ENCODE results near the gene HMMR.

DNA sequence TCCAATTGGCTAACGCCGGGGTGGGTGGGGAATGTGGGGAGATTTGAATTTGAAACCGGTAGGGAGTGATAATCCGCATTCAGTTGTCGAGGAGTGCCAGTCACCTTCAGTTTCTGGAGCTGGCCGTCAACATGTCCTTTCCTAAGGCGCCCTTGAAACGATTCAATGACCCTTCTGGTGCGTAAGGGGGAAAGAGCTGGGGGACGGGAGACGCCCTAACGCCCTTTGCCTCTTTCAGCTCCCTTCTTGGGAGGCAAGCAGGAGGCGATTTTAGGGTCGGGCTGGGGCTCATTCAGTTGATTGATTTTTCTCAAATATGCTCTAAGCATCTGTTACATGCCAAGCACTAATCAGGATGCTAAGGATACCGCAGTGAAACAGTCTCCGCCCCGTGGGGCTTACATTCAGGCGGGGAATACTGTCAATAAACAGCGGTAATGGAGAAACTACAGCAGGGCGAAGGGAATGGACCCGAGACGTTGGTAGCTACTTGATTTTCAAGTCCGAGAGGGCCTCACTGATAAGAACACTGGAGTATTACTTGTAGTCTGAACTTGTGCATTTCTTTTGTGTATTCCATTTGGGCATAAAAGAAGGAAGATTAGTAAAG is at the start of gene HMMR:
- TF ChIP-seq POLR2AphosphoS5 (IDR thresholded peaks at IDR 0.05; ENCODE audit: low read depth, low read length) (peak; percentile 77), POLR2A (IDR thresholded peaks at IDR 0.05; ENCODE audit: low read depth, low read length) (peak; percentile 82)
